ENCODE measurements around the gene DLX3. TPM values are rescaled to one million over a fixed set of nuclear protein-coding genes. Genes with fewer than 3 reads are reported as not detected.

Gene DLX3
- total RNA-seq, 2 experiments from 2014 or later = not detected

- no peaks in the 10 kb centered on the region for H3K36me3 Mint-ChIP-seq
- H3K4me1 Mint-ChIP-seq = peaks cover 18% of the 10 kb centered on the region
- no peak overlapping the region for H3K4me3 Mint-ChIP-seq
- H3K27ac Mint-ChIP-seq = no peak overlapping the region
- H3K27me3 Mint-ChIP-seq = peaks cover 70% of the 10 kb centered on the region
- ATAC-seq (ENCODE audit: low read depth) (no peak), DNase-seq (no peak)
- POLR2A ChIA-PET = no interaction called here
- no peaks in the 10 kb centered on the region for H3K9me3 Mint-ChIP-seq
These were observed 32.3 kb downstream of the DLX3 start for GRCh38 chr17:49962599-49963308.

GRCh38 chr17:49959183-49959935 lies 35.7 kb downstream of the DLX3 start:
- H3K36me3 Mint-ChIP-seq = no peaks in the 10 kb centered on the region

GRCh38 chr17:49958723-49959122 lies 36.3 kb downstream of the DLX3 start:
- DNase-seq (no peak), ATAC-seq (ENCODE audit: low read depth) (no peak)
- Mint-ChIP-seq H3K36me3 (no peaks in the 10 kb centered on the region), H3K4me3 (no peak overlapping the region), H3K27ac (no peak overlapping the region), H3K27me3 (peaks cover 37% of the 10 kb centered on the region), H3K9me3 (no peaks in the 10 kb centered on the region), H3K4me1 (peaks cover 4% of the 10 kb centered on the region)
- POLR2A ChIA-PET = interaction anchor here (0.6 kb wide), 1 partner anchor 114 kb away, joined by 3 read pairs; no protein-coding TSS in a partner anchor

More at GRCh38 chr17:49959183-49959935, 35.7 kb downstream of the DLX3 start:
- Mint-ChIP-seq H3K4me3 (no peak overlapping the region), H3K27me3 (peaks cover 42% of the 10 kb centered on the region), H3K4me1 (peaks cover 8% of the 10 kb centered on the region), H3K9me3 (no peaks in the 10 kb centered on the region), H3K27ac (no peak overlapping the region)
- DNase-seq = no peak
- no peak for ATAC-seq (ENCODE audit: low read depth)
- POLR2A ChIA-PET = no interaction called here

- no peak overlapping the region for H3K27ac Mint-ChIP-seq
- H3K4me1 Mint-ChIP-seq = peaks cover 4% of the 10 kb centered on the region
- ATAC-seq (ENCODE audit: low read depth) (no peak), DNase-seq (no peak)
- no peaks in the 10 kb centered on the region for H3K36me3 Mint-ChIP-seq
- POLR2A ChIA-PET = no interaction called here
- H3K4me3 Mint-ChIP-seq = no peak overlapping the region
- H3K27me3 Mint-ChIP-seq = peaks cover 28% of the 10 kb centered on the region
- H3K9me3 Mint-ChIP-seq = no peaks in the 10 kb centered on the region
These were observed 37.7 kb downstream of the DLX3 start for GRCh38 chr17:49957350-49957749.

- Mint-ChIP-seq H3K27ac (no peak overlapping the region), H3K4me3 (no peak overlapping the region), H3K36me3 (no peaks in the 10 kb centered on the region), H3K9me3 (no peaks in the 10 kb centered on the region), H3K27me3 (peaks cover 25% of the 10 kb centered on the region), H3K4me1 (peaks cover 4% of the 10 kb centered on the region)
- DNase-seq (no peak), ATAC-seq (ENCODE audit: low read depth) (no peak)
- POLR2A ChIA-PET = no interaction called here
These were observed 38.2 kb downstream of the DLX3 start for GRCh38 chr17:49956780-49957179.

- Mint-ChIP-seq H3K4me3 (no peak overlapping the region), H3K27me3 (peaks cover 20% of the 10 kb centered on the region), H3K4me1 (peaks cover 4% of the 10 kb centered on the region), H3K36me3 (no peaks in the 10 kb centered on the region), H3K27ac (no peak overlapping the region), H3K9me3 (no peaks in the 10 kb centered on the region)
- POLR2A ChIA-PET = no interaction called here
- no peak for ATAC-seq (ENCODE audit: low read depth)
- no peak for DNase-seq
These were observed 39.9 kb downstream of the DLX3 start for GRCh38 chr17:49955157-49955556.

GRCh38 chr17:49952912-49953497 lies 42.0 kb downstream of the DLX3 start:
- DNase-seq (no peak), ATAC-seq (ENCODE audit: low read depth) (no peak)
- H3K27ac Mint-ChIP-seq = no peak overlapping the region
- no peaks in the 10 kb centered on the region for H3K36me3 Mint-ChIP-seq
- H3K27me3 Mint-ChIP-seq = peaks cover 24% of the 10 kb centered on the region
- H3K4me1 Mint-ChIP-seq = peaks cover 4% of the 10 kb centered on the region
- H3K4me3 Mint-ChIP-seq = no peak overlapping the region
- H3K9me3 Mint-ChIP-seq = no peaks in the 10 kb centered on the region
- POLR2A ChIA-PET = interaction anchor here (1.0 to 1.8 kb wide), 3 partner anchors 37 to 44 kb away, joined by 3 to 6 read pairs (median 4); partner anchors contain the start of gene DLX3

GRCh38 chr17:49952209-49952911 lies 42.7 kb downstream of the DLX3 start:
- ATAC-seq (ENCODE audit: low read depth) (peak; percentile 98), DNase-seq (peak; percentile 88)
- H3K36me3 Mint-ChIP-seq = no peaks in the 10 kb centered on the region
- H3K9me3 Mint-ChIP-seq = no peaks in the 10 kb centered on the region
- H3K27me3 Mint-ChIP-seq = peaks cover 24% of the 10 kb centered on the region
- peaks cover 4% of the 10 kb centered on the region for H3K4me1 Mint-ChIP-seq
- POLR2A ChIA-PET = interaction anchor here (1.0 to 1.8 kb wide), 3 partner anchors 38 to 44 kb away, joined by 3 to 6 read pairs (median 4); partner anchors contain the start of gene DLX3
- H3K4me3 Mint-ChIP-seq = no peak overlapping the region
- H3K27ac Mint-ChIP-seq = no peak overlapping the region

GRCh38 chr17:49951362-49952082 lies 43.5 kb downstream of the DLX3 start:
- Mint-ChIP-seq H3K27ac (no peak overlapping the region), H3K27me3 (peaks cover 21% of the 10 kb centered on the region), H3K4me1 (peaks cover 4% of the 10 kb centered on the region), H3K4me3 (no peak overlapping the region), H3K36me3 (no peaks in the 10 kb centered on the region), H3K9me3 (no peaks in the 10 kb centered on the region)
- ATAC-seq (ENCODE audit: low read depth) (no peak), DNase-seq (no peak)
- POLR2A ChIA-PET = interaction anchor here (1.1 to 1.8 kb wide), 2 partner anchors 43 to 45 kb away, joined by 3 to 6 read pairs; partner anchors contain the start of gene DLX3

- DNase-seq (no peak), ATAC-seq (ENCODE audit: low read depth) (no peak)
- Mint-ChIP-seq H3K27me3 (peaks cover 28% of the 10 kb centered on the region), H3K4me1 (peaks cover 4% of the 10 kb centered on the region), H3K36me3 (no peaks in the 10 kb centered on the region), H3K27ac (no peak overlapping the region), H3K4me3 (no peak overlapping the region), H3K9me3 (no peaks in the 10 kb centered on the region)
- POLR2A ChIA-PET = no interaction called here
These were observed 45.4 kb downstream of the DLX3 start for GRCh38 chr17:49949634-49950033.

- Mint-ChIP-seq H3K9me3 (no peaks in the 10 kb centered on the region), H3K27ac (no peak overlapping the region), H3K4me1 (no peaks in the 10 kb centered on the region), H3K4me3 (no peak overlapping the region), H3K27me3 (peaks cover 34% of the 10 kb centered on the region), H3K36me3 (no peaks in the 10 kb centered on the region)
- ATAC-seq (ENCODE audit: low read depth) (no peak), DNase-seq (no peak)
- POLR2A ChIA-PET = no interaction called here
These were observed 48.0 kb downstream of the DLX3 start for GRCh38 chr17:49946964-49947584.

GRCh38 chr17:49946208-49946607 lies 48.8 kb downstream of the DLX3 start:
- Mint-ChIP-seq H3K27me3 (peaks cover 35% of the 10 kb centered on the region), H3K9me3 (no peaks in the 10 kb centered on the region), H3K27ac (no peak overlapping the region), H3K4me1 (no peaks in the 10 kb centered on the region), H3K36me3 (no peaks in the 10 kb centered on the region), H3K4me3 (no peak overlapping the region)
- ATAC-seq (ENCODE audit: low read depth) (no peak), DNase-seq (no peak)
- POLR2A ChIA-PET = no interaction called here

Measured in activated naive CD8-positive, alpha-beta T cell treated with anti-CD3 and anti-CD28 coated beads, Interleukin-2, amount 10 ng/mL, durations not matched to agents 7 days and 5 days (primary cell).